Natural killer cell (primary cell): ENCODE measurements around the gene COL11A2. TPM values are rescaled to one million over a fixed set of nuclear protein-coding genes. Genes with fewer than 3 reads are reported as not detected.

Experiments
- ATAC-seq, 3 donors: fragments of 150-1000 bp in 2 of 3; fragments of 200-7000 bp in 1 of 3; cut with Tn5 transposase; 1 replicate in 1 of 3; 2 replicates in 2 of 3; pipeline ENCODE4 v1.10.0; 2021; ENCODE audit warnings: mild to moderate bottlenecking in 2 of 3, moderate library complexity in 2 of 3
- DNase-seq, 2 donors: peaks; one replicate each; pipeline versions ENCODE4 v3.0.0 to v3.0.0-alpha.2; 2013 to 2021; ENCODE audit warnings: mixed read lengths in 1 of 2
- H3K27ac ChIP-seq: one replicate; pipeline ENCODE4 v1.5.1; 2013; ENCODE audit warnings: mild to moderate bottlenecking, low read length
- H3K27me3 ChIP-seq: one replicate; pipeline ENCODE4 v1.6.1; 2013; ENCODE audit warnings: low read length; ENCODE audit not compliant: control insufficient read depth, insufficient read depth
- H3K36me3 ChIP-seq: one replicate; pipeline ENCODE4 v1.6.1; 2013; ENCODE audit warnings: low read length; ENCODE audit not compliant: control insufficient read depth, insufficient read depth
- H3K4me1 ChIP-seq: one replicate; pipeline ENCODE4 v1.6.1; 2013; ENCODE audit warnings: low read length; ENCODE audit not compliant: control insufficient read depth, insufficient read depth
- H3K4me3 ChIP-seq: one replicate; pipeline ENCODE4 v1.5.1; 2013; ENCODE audit warnings: low read length
- H3K9me3 ChIP-seq: one replicate; pipeline ENCODE4 v1.6.1; 2013; ENCODE audit warnings: low read length; ENCODE audit not compliant: control insufficient read depth, insufficient read depth
- H3K27ac Mint-ChIP-seq, 2 donors: one replicate each; pipeline ENCODE4 v1.8.0; 2022; ENCODE audit warnings: mild to moderate bottlenecking in 2 of 2, mixed read lengths in 2 of 2, moderate library complexity in 1 of 2
- H3K27me3 Mint-ChIP-seq, 2 donors: one replicate each; pipeline ENCODE4 v1.8.0; 2022; ENCODE audit warnings: low read depth in 2 of 2, mixed read lengths in 2 of 2
- H3K36me3 Mint-ChIP-seq: one replicate; pipeline ENCODE4 v1.8.0; 2022; ENCODE audit warnings: mixed read lengths
- H3K4me1 Mint-ChIP-seq, 2 donors: one replicate each; pipeline ENCODE4 v1.8.0; 2022; ENCODE audit warnings: mixed read lengths in 2 of 2
- H3K4me3 Mint-ChIP-seq: one replicate; pipeline ENCODE4 v1.8.0; 2022; ENCODE audit warnings: mild to moderate bottlenecking, moderate library complexity, mixed read lengths
- H3K9me3 Mint-ChIP-seq, 2 donors: one replicate each; pipeline ENCODE4 v1.8.0; 2022; ENCODE audit warnings: mixed read lengths in 2 of 2
- CTCF ChIP-seq: fragments of 200-600 bp; IDR thresholded peaks from one replicate; pipeline ENCODE4 v1.8.0; 2022; ENCODE audit warnings: antibody characterized with exemption
- WGBS: methylation state at CpG from one replicate; pipeline ENCODE4 v1.1.7; 2013; ENCODE audit warnings: missing lambda C conversion rate; ENCODE audit not compliant: insufficient coverage; 5-methylcytosine and 5-hydroxymethylcytosine counted together
- intact Hi-C: fragments of 100-400 bp; cut with micrococcal nuclease; formaldehyde crosslinking; loops from one replicate; pipeline ENCODE4 v1.14.2; 2022
- total RNA-seq, 4 donors: library from RNA; stranded (reverse); fragments of 120-200 nt in 1 of 4; gene quantifications; one replicate each; pipeline versions ENCODE4 v1.2.3 to v1.2.4, GENCODE V29; 2013 to 2022

The COL11A2 gene
- total RNA-seq, 3 donors from 2014 or later (not counting 1 experiment from before 2014, with no cell fraction given): 0.93 to 2.0 (median 0.94) TPM

- H3K27ac ChIP-seq: no peak overlapping the region
- H3K9me3 Mint-ChIP-seq: no peaks in the 10 kb centered on the region
These were observed 9.7 kb upstream of the COL11A2 start for GRCh38 chr6:33201935-33202334.

GRCh38 chr6:33201147-33201545 is 8.9 kb upstream of the COL11A2 start:
- 6% methylated on average over 14 of the region's 14 CpGs for WGBS
- intact Hi-C loops: loop anchor here (2.0 to 5.0 kb wide), 3 partner anchors 98 to 349 kb away; partner anchors contain the start of genes PHF1, PSMB9, RGL2 and TAP1

More at GRCh38 chr6:33201935-33202334, 9.7 kb upstream of the COL11A2 start:
- Mint-ChIP-seq H3K4me1 (peaks cover 74 to 87% of the 10 kb centered on the region in 2 donors), H3K4me3 (peak overlapping the region; percentile 86), H3K36me3 (peaks cover 13% of the 10 kb centered on the region), H3K27ac (peak overlapping the region; percentile 98), H3K27me3 (no peaks in the 10 kb centered on the region)
- no peak for DNase-seq
- 97% methylated on average over 3 of the region's 6 CpGs for WGBS
- H3K4me1 ChIP-seq: peaks cover 45% of the 10 kb centered on the region
- H3K4me3 ChIP-seq: no peak overlapping the region
- peaks cover 32% of the 10 kb centered on the region for H3K36me3 ChIP-seq
- no peaks in the 10 kb centered on the region for H3K9me3 ChIP-seq
- no peak for ATAC-seq
- intact Hi-C loops: loop anchor here (2.0 to 5.0 kb wide), 3 partner anchors 97 to 350 kb away; partner anchors contain the start of genes PHF1, PSMB9, RGL2 and TAP1
- no peak for TF ChIP-seq CTCF
- no peaks in the 10 kb centered on the region for H3K27me3 ChIP-seq

GRCh38 chr6:33200219-33201146 is 8.2 kb upstream of the COL11A2 start, which contains the start of the genes RXRB and SLC39A7:
Gene RXRB, minus strand, starts transcription at chr6:33200665. Its CDS starts 189 bp downstream, at chr6:33200476.
Gene SLC39A7, plus strand, starts transcription at chr6:33200867. Its CDS starts 379 bp downstream, at chr6:33201246.
- peaks cover 46% of the 10 kb centered on the region for H3K36me3 ChIP-seq
- intact Hi-C loops: loop anchor here (1.0 to 5.0 kb wide), 4 partner anchors 49 to 348 kb away; partner anchors contain the start of genes PHF1, PSMB9, RGL2 and TAP1
- H3K36me3 Mint-ChIP-seq: peaks cover 27% of the 10 kb centered on the region

More at GRCh38 chr6:33201147-33201545, 8.9 kb upstream of the COL11A2 start:
- H3K9me3 ChIP-seq: no peaks in the 10 kb centered on the region
- H3K27me3 ChIP-seq: no peaks in the 10 kb centered on the region
- no peaks in the 10 kb centered on the region for H3K27me3 Mint-ChIP-seq
- peaks cover 45% of the 10 kb centered on the region for H3K4me1 ChIP-seq
- peak overlapping the region; percentile 99 for H3K4me3 Mint-ChIP-seq
- peak overlapping the region; percentile 99 for H3K27ac ChIP-seq
- H3K4me3 ChIP-seq: peak overlapping the region; percentile 99
- peaks cover 75 to 93% of the 10 kb centered on the region in 2 donors for H3K4me1 Mint-ChIP-seq
- ATAC-seq (no peak), DNase-seq (peak in 1 of 2 donors; percentile 25)
- no peak for TF ChIP-seq CTCF
- peaks cover 20% of the 10 kb centered on the region for H3K36me3 Mint-ChIP-seq
- H3K27ac Mint-ChIP-seq: peak overlapping the region; percentile 98
- H3K9me3 Mint-ChIP-seq: no peaks in the 10 kb centered on the region
- peaks cover 40% of the 10 kb centered on the region for H3K36me3 ChIP-seq

More at GRCh38 chr6:33200219-33201146, 8.2 kb upstream of the COL11A2 start, which contains the start of the genes RXRB and SLC39A7:
- under 1% methylated on average over 66 of the region's 68 CpGs for WGBS
- Mint-ChIP-seq H3K27ac (peak within 1 kb of the TSS; percentile 98), H3K4me1 (peaks cover 72 to 93% of the 10 kb centered on the region in 2 donors), H3K9me3 (no peaks in the 10 kb centered on the region), H3K27me3 (no peaks in the 10 kb centered on the region), H3K4me3 (peak within 1 kb of the TSS; percentile 99)
- Histone ChIP-seq H3K27me3 (no peaks in the 10 kb centered on the region), H3K9me3 (no peaks in the 10 kb centered on the region), H3K4me1 (peaks cover 44% of the 10 kb centered on the region), H3K27ac (peak within 1 kb of the TSS; percentile 99), H3K4me3 (peak within 1 kb of the TSS; percentile 99)
- no peak for TF ChIP-seq CTCF
- DNase-seq: peak; percentile 93 to 100
- ATAC-seq: peak; percentile 76 to 89 (median 78)
